ENCODE results near the gene DEFB124. TPM values are rescaled to one million over a fixed set of nuclear protein-coding genes. Genes with fewer than 3 reads are reported as not detected.

The DEFB124 gene
- total RNA-seq, 1 experiment from 2014 or later: not detected

- CTCF ChIA-PET: interaction anchor here (0.7 to 2.7 kb wide), 10 partner anchors 12 to 977 kb away, joined by 3 to 12 read pairs (median 4); a partner anchor contains a TSS
- POLR2A ChIA-PET: interaction anchor here (0.5 to 1.5 kb wide), 7 partner anchors 12 to 89 kb away, joined by 3 to 9 read pairs (median 4); no protein-coding TSS in a partner anchor
These were observed 40.3 kb upstream of the DEFB124 start for GRCh38 chr20:31515072-31515774.

GRCh38 chr20:31514154-31515071 is 39.5 kb upstream of the DEFB124 start, which contains the start of gene HM13:
Gene HM13, plus strand, starts transcription at chr20:31514442. Its CDS starts 110 bp downstream, at chr20:31514552.
- Mint-ChIP-seq H3K36me3 (ENCODE audit: insufficient read depth, unreplicated experiment) (no peaks in the 10 kb centered on the region), H3K4me1 (ENCODE audit: insufficient read depth, unreplicated experiment) (no peaks in the 10 kb centered on the region), H3K4me3 (ENCODE audit: unreplicated experiment) (no peak within 1 kb of the TSS), H3K27me3 (ENCODE audit: insufficient read depth, unreplicated experiment) (no peaks in the 10 kb centered on the region), H3K27ac (ENCODE audit: low read depth, unreplicated experiment) (no peak within 1 kb of the TSS), H3K9me3 (ENCODE audit: unreplicated experiment) (peaks cover under 1% of the 10 kb centered on the region)
- intact Hi-C loops (cut with micrococcal nuclease): loop anchor here (2.0 kb wide), 1 partner anchor 46 kb away; no protein-coding TSS in a partner anchor
- TF ChIP-seq CTCF (IDR thresholded peaks at IDR 0.05; ENCODE audit: unreplicated experiment): peak; percentile 97
- DNase-seq (ENCODE audit: unreplicated experiment): peak; percentile 91
- ChIA-PET POLR2A (interaction anchor here (0.6 to 1.5 kb wide), 6 partner anchors 23 to 1167 kb away, joined by 3 to 5 read pairs (median 3); no protein-coding TSS in a partner anchor), CTCF (interaction anchor here (0.5 to 5.3 kb wide), 20 partner anchors 11 to 1663 kb away, joined by 3 to 60 read pairs (median 5); partner anchors contain the start of gene DEFB118)
- BruUV-seq (replicated peaks): no TSS peak

More at GRCh38 chr20:31515072-31515774, 40.3 kb upstream of the DEFB124 start:
- H3K9me3 Mint-ChIP-seq (ENCODE audit: unreplicated experiment): no peaks in the 10 kb centered on the region
- no TSS peak for BruUV-seq (replicated peaks)
- no peak for DNase-seq (ENCODE audit: unreplicated experiment)
- intact Hi-C loops (cut with micrococcal nuclease): loop anchor here (2.0 kb wide), 1 partner anchor 46 kb away; no protein-coding TSS in a partner anchor
- no peak overlapping the region for H3K4me3 Mint-ChIP-seq (ENCODE audit: unreplicated experiment)
- no peak overlapping the region for H3K27ac Mint-ChIP-seq (ENCODE audit: low read depth, unreplicated experiment)
- H3K36me3 Mint-ChIP-seq (ENCODE audit: insufficient read depth, unreplicated experiment): peaks cover 2% of the 10 kb centered on the region
- peaks cover under 1% of the 10 kb centered on the region for H3K4me1 Mint-ChIP-seq (ENCODE audit: insufficient read depth, unreplicated experiment)
- no peaks in the 10 kb centered on the region for H3K27me3 Mint-ChIP-seq (ENCODE audit: insufficient read depth, unreplicated experiment)
- TF ChIP-seq CTCF (IDR thresholded peaks at IDR 0.05; ENCODE audit: unreplicated experiment): no peak

- TF ChIP-seq CTCF (IDR thresholded peaks at IDR 0.05; ENCODE audit: unreplicated experiment): no peak
- Mint-ChIP-seq H3K27me3 (ENCODE audit: insufficient read depth, unreplicated experiment) (peaks cover 11% of the 10 kb centered on the region), H3K27ac (ENCODE audit: low read depth, unreplicated experiment) (no peak overlapping the region), H3K9me3 (ENCODE audit: unreplicated experiment) (peaks cover 9% of the 10 kb centered on the region), H3K4me3 (ENCODE audit: unreplicated experiment) (no peak overlapping the region), H3K4me1 (ENCODE audit: insufficient read depth, unreplicated experiment) (no peaks in the 10 kb centered on the region), H3K36me3 (ENCODE audit: insufficient read depth, unreplicated experiment) (no peaks in the 10 kb centered on the region)
- BruUV-seq (replicated peaks): no TSS peak
- POLR2A ChIA-PET: no interaction called here
- intact Hi-C loops (cut with micrococcal nuclease): no loop called here
- no peak for DNase-seq (ENCODE audit: unreplicated experiment)
- CTCF ChIA-PET: interaction anchor here (1.0 to 3.3 kb wide), 7 partner anchors 49 to 1975 kb away, joined by 3 to 28 read pairs (median 9); no protein-coding TSS in a partner anchor
These were observed 33.8 kb upstream of the DEFB124 start for GRCh38 chr20:31508517-31509244.

Measured in MCF 10A (cell line).